NCI-H345 treated with DMSO at 0.1 percent for 48 hours (cell line): ENCODE measurements around the gene THSD7A.

Experiments
- DNase-seq: peaks from one replicate; lab custom pipeline; 2025; ENCODE audit not compliant: unreplicated experiment; lab: John Stamatoyannopoulos, UW

Gene THSD7A

GRCh38 chr7:11648980-11649379 lies 183.0 kb downstream of the THSD7A start:
- no peak for DNase-seq

GRCh38 chr7:11648101-11648500 lies 183.9 kb downstream of the THSD7A start:
- DNase-seq, result no peak

- DNase-seq, result no peak
These were observed 189.2 kb downstream of the THSD7A start for GRCh38 chr7:11642841-11643240.

GRCh38 chr7:11642276-11642675 lies 189.7 kb downstream of the THSD7A start:
- DNase-seq, result peak; percentile 20

GRCh38 chr7:11638011-11638774 lies 193.8 kb downstream of the THSD7A start:
- no peak for DNase-seq

- no peak for DNase-seq
These were observed 195.7 kb downstream of the THSD7A start for GRCh38 chr7:11636274-11636673.

- no peak for DNase-seq
These were observed 198.7 kb downstream of the THSD7A start for GRCh38 chr7:11633310-11633709.

GRCh38 chr7:11630355-11630754 lies 201.6 kb downstream of the THSD7A start:
- DNase-seq, result no peak

- DNase-seq, result no peak
These were observed 206.3 kb downstream of the THSD7A start for GRCh38 chr7:11625669-11626068.

- DNase-seq, result no peak
These were observed 208.8 kb downstream of the THSD7A start for GRCh38 chr7:11623093-11623678.

GRCh38 chr7:11620406-11621253 lies 211.4 kb downstream of the THSD7A start:
- no peak for DNase-seq

- DNase-seq, result no peak
These were observed 215.5 kb downstream of the THSD7A start for GRCh38 chr7:11616466-11616865.

- DNase-seq, result no peak
These were observed 216.8 kb downstream of the THSD7A start for GRCh38 chr7:11615174-11615573.

GRCh38 chr7:11613292-11613930 lies 218.6 kb downstream of the THSD7A start:
- DNase-seq, result no peak

GRCh38 chr7:11612737-11613136 lies 219.3 kb downstream of the THSD7A start:
- no peak for DNase-seq

- no peak for DNase-seq
These were observed 222.8 kb downstream of the THSD7A start for GRCh38 chr7:11609096-11609670.

GRCh38 chr7:11607686-11608085 lies 224.3 kb downstream of the THSD7A start:
- DNase-seq, result no peak

GRCh38 chr7:11605749-11606148 lies 226.2 kb downstream of the THSD7A start:
- no peak for DNase-seq

- no peak for DNase-seq
These were observed 227.5 kb downstream of the THSD7A start for GRCh38 chr7:11604505-11604904.

GRCh38 chr7:11601761-11602160 lies 230.2 kb downstream of the THSD7A start:
- DNase-seq, result no peak

- DNase-seq, result no peak
These were observed 238.7 kb downstream of the THSD7A start for GRCh38 chr7:11593322-11593721.
